Activated CD4-positive, alpha-beta T cell treated with anti-CD3 and anti-CD28 coated beads for 36 hours (primary cell): Measurements from ENCODE around the gene LCN10. TPM values are rescaled to one million over a fixed set of nuclear protein-coding genes. Genes with fewer than 3 reads are reported as not detected.

Experiments
- ATAC-seq: fragments of 200-7000 bp; cut with Tn5 transposase; one replicate; pipeline ENCODE4 v1.10.0; 2021; ENCODE audit warnings: mild to moderate bottlenecking, moderate library complexity
- CTCF ChIA-PET: fragments of 350-600 bp; sonication (Branson Sonifier 250); formaldehyde crosslinking; loops from one replicate; lab custom pipeline; 2021; ENCODE audit warnings: antibody characterized with exemption; lab: Charles Lee
- POLR2A ChIA-PET: fragments of 350-600 bp; sonication (Branson Sonifier 250); formaldehyde crosslinking; loops from one replicate; lab custom pipeline; 2021; ENCODE audit warnings: antibody characterized with exemption, inconsistent platforms; lab: Charles Lee
- DNase-seq: peaks from one replicate; pipeline ENCODE4 v3.0.0-alpha.2; 2020
- H3K27ac Mint-ChIP-seq: one replicate; pipeline ENCODE4 v1.8.0; 2021; ENCODE audit warnings: mixed read lengths
- H3K27me3 Mint-ChIP-seq: one replicate; pipeline ENCODE4 v1.8.0; 2021; ENCODE audit warnings: mixed read lengths
- H3K36me3 Mint-ChIP-seq: one replicate; pipeline ENCODE4 v1.8.0; 2021; ENCODE audit warnings: low read depth, mixed read lengths
- H3K4me1 Mint-ChIP-seq: one replicate; pipeline ENCODE4 v1.8.0; 2021; ENCODE audit warnings: mixed read lengths
- H3K4me3 Mint-ChIP-seq: one replicate; pipeline ENCODE4 v1.8.0; 2021; ENCODE audit warnings: mild to moderate bottlenecking, moderate library complexity, mixed read lengths
- H3K9me3 Mint-ChIP-seq: one replicate; pipeline ENCODE4 v1.8.0; 2021; ENCODE audit warnings: low read depth, mixed read lengths
- intact Hi-C, 2 experiments: fragments of 100-400 bp; cut with DNase I in 1 of 2; cut with micrococcal nuclease in 1 of 2; formaldehyde crosslinking; loops; one replicate each; pipeline versions ENCODE4 v1.14.2 to v1.15.1; 2022 to 2024; cut with DNase I, micrococcal nuclease
- total RNA-seq, 2 experiments: library from RNA; stranded (reverse); gene quantifications; one replicate each; pipeline ENCODE4 v1.2.3, GENCODE V29; 2021

Gene LCN10
- total RNA-seq, 2 experiments from 2014 or later: 0.71 to 1.2 TPM

DNA sequence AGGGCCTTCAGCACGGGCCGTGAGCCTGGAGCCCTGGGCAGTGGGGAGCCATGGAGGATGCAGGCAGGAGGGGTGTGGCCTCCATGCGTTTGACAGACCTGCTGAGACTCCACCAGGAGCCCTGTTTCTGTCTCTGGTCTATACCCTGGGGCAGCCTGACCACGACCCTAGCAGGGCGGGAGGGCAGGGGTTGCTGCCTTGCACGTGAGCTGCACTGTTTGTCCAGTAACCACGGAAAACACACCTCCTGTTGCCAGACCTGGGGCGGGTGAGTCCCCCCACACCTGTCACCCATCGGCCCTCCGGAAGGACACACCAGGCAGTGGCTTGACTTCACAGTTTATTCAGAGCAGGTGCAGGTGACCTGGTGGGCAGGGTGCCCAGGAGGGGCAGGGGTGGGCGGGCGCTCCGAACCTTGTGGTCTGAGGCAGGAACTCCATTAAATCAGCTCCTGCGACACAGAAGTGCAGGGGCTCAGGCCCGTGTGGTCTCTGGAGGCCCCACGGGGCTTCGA, 11.4 kb upstream of the LCN10 start:
- POLR2A ChIA-PET: no interaction called here
- peaks cover 12% of the 10 kb centered on the region for H3K4me1 Mint-ChIP-seq
- H3K27ac Mint-ChIP-seq: no peak overlapping the region
- ATAC-seq (no peak), DNase-seq (no peak)
- intact Hi-C loops: no loop called here
- H3K9me3 Mint-ChIP-seq: peaks cover 24% of the 10 kb centered on the region
- peaks cover 8% of the 10 kb centered on the region for H3K36me3 Mint-ChIP-seq
- no peak overlapping the region for H3K4me3 Mint-ChIP-seq
- CTCF ChIA-PET: no interaction called here
- peaks cover 14% of the 10 kb centered on the region for H3K27me3 Mint-ChIP-seq

DNA sequence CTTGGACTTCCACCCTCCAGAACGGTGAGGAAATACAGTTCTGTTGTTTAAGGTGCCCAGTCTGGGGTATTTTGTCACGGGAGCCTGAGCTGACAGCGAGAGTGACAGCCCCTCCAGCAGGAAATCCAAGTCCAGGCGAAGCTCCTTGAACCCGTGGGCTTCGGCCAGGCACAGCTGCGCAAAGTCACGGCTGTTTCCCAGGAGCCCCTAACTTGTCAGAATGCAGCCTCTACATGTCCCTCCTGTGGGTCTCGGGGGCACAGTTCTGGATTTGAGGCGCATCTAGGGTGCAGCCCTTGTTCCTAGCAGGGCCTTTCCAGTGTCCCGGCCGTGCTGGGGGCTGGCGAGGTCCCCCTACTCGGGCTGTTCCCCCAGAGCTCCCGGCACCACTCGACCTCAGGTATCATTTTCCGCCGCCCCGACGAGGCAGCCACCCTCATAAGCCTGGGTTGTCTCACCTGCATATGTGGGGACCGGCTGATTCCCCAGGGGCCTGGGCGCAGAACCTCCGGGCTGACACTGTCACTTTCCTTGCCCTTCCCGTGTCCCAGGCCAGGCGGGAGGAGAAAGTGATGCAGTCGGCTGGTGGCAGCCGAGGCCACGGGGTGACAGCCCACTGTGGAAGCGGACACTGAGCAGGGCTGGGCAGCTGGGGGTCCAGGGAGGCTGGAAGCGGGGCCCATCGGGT, 10.8 kb upstream of the LCN10 start:
- Mint-ChIP-seq H3K27me3 (peaks cover 14% of the 10 kb centered on the region), H3K27ac (no peak overlapping the region), H3K36me3 (peaks cover 8% of the 10 kb centered on the region), H3K9me3 (peaks cover 24% of the 10 kb centered on the region), H3K4me3 (no peak overlapping the region), H3K4me1 (peaks cover 12% of the 10 kb centered on the region)
- intact Hi-C loops: no loop called here
- POLR2A ChIA-PET: no interaction called here
- no peak for ATAC-seq
- CTCF ChIA-PET: interaction anchor here (0.6 kb wide), 1 partner anchor 501 kb away, joined by 3 read pairs; the partner anchor contains the start of gene NELFB
- DNase-seq: no peak

DNA sequence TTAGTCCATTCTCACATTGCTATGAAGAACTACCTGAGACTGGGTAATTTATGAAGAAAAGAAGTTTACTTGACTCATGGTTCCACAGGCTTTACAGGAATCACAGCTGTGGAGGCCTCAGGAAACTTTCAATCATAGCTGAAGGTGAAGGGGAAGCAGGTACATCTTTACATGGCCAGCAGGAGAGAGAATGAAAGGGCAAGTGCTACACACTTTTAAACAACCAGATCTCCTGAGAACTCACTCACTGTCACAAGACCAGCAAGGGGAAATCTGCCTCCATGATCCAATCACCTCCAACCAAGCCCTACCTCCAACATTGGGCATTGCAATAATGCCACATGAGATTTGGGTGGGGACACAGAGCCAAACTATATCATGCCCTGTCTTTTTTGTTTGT, 9.1 kb upstream of the LCN10 start:
- H3K9me3 Mint-ChIP-seq: peaks cover 24% of the 10 kb centered on the region
- peaks cover 12% of the 10 kb centered on the region for H3K4me1 Mint-ChIP-seq
- POLR2A ChIA-PET: interaction anchor here (0.6 kb wide), 1 partner anchor 9 kb away, joined by 3 read pairs; no protein-coding TSS in a partner anchor
- peaks cover 14% of the 10 kb centered on the region for H3K27me3 Mint-ChIP-seq
- no peak overlapping the region for H3K4me3 Mint-ChIP-seq
- intact Hi-C loops: no loop called here
- no peak overlapping the region for H3K27ac Mint-ChIP-seq
- DNase-seq (no peak), ATAC-seq (no peak)
- peaks cover 8% of the 10 kb centered on the region for H3K36me3 Mint-ChIP-seq
- CTCF ChIA-PET: interaction anchor here (0.7 kb wide), 1 partner anchor 15 kb away, joined by 4 read pairs; no protein-coding TSS in a partner anchor

DNA sequence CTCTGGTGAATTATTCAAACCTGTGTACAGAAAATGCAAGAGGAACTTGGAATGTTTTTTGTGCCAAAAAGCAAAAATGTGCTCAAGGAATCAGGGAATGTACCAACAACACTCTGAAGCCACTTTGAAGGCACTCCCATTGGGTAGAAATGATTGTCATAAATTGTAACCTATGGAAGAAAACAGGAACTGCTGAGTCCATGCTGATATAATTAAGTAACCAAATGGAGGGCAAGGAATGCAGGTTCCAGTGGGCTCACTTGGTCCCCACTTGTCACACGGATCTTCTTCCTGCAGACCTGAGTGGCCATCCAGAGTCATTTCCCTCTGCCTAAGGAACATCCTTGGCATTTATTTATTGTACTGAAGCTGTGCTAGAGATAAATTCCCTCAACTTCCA, 8.5 kb upstream of the LCN10 start:
- Mint-ChIP-seq H3K27ac (no peak overlapping the region), H3K36me3 (peaks cover 8% of the 10 kb centered on the region), H3K9me3 (peaks cover 24% of the 10 kb centered on the region), H3K27me3 (peaks cover 13% of the 10 kb centered on the region), H3K4me1 (peaks cover 12% of the 10 kb centered on the region), H3K4me3 (no peak overlapping the region)
- DNase-seq (no peak), ATAC-seq (no peak)
- intact Hi-C loops: no loop called here
- POLR2A ChIA-PET: interaction anchor here (0.6 to 2.0 kb wide), 2 partner anchors 10 to 23 kb away, joined by 3 to 6 read pairs; no protein-coding TSS in a partner anchor
- CTCF ChIA-PET: interaction anchor here (0.7 to 1.2 kb wide), 4 partner anchors 9 to 284 kb away, joined by 3 to 4 read pairs (median 4); no protein-coding TSS in a partner anchor

DNA sequence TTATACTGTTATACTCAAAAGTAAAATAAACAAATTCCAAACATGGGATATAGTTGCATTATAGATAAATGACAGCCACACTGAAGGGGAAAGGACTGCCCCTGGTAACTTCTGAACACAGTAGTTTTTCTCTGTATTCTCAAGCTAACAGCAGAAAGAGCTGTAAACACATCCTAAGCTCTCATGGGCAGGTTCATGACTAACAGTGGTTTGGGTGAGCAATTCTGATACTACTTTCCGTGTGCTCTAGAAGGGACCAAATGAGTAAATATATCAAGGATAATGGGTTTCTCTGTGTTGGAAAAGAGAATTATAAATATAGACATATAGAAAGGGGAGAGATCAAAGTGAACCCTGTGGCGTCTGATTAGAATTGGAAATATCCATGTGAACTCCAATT, 7.8 kb upstream of the LCN10 start:
- intact Hi-C loops: loop anchor here in 1 of 2 experiments (1.0 kb wide), 1 partner anchor 16 kb away; no protein-coding TSS in a partner anchor
- peak; percentile 97 for ATAC-seq
- no peak for DNase-seq
- Mint-ChIP-seq H3K36me3 (peaks cover 5% of the 10 kb centered on the region), H3K4me3 (no peak overlapping the region), H3K27me3 (peaks cover 8% of the 10 kb centered on the region), H3K4me1 (peaks cover 12% of the 10 kb centered on the region), H3K27ac (no peak overlapping the region), H3K9me3 (peaks cover 16% of the 10 kb centered on the region)
- POLR2A ChIA-PET: interaction anchor here (0.7 to 2.0 kb wide), 3 partner anchors 22 to 333 kb away, joined by 3 to 6 read pairs (median 4); no protein-coding TSS in a partner anchor
- CTCF ChIA-PET: interaction anchor here (0.8 to 1.2 kb wide), 4 partner anchors 10 to 285 kb away, joined by 3 to 4 read pairs (median 4); no protein-coding TSS in a partner anchor

DNA sequence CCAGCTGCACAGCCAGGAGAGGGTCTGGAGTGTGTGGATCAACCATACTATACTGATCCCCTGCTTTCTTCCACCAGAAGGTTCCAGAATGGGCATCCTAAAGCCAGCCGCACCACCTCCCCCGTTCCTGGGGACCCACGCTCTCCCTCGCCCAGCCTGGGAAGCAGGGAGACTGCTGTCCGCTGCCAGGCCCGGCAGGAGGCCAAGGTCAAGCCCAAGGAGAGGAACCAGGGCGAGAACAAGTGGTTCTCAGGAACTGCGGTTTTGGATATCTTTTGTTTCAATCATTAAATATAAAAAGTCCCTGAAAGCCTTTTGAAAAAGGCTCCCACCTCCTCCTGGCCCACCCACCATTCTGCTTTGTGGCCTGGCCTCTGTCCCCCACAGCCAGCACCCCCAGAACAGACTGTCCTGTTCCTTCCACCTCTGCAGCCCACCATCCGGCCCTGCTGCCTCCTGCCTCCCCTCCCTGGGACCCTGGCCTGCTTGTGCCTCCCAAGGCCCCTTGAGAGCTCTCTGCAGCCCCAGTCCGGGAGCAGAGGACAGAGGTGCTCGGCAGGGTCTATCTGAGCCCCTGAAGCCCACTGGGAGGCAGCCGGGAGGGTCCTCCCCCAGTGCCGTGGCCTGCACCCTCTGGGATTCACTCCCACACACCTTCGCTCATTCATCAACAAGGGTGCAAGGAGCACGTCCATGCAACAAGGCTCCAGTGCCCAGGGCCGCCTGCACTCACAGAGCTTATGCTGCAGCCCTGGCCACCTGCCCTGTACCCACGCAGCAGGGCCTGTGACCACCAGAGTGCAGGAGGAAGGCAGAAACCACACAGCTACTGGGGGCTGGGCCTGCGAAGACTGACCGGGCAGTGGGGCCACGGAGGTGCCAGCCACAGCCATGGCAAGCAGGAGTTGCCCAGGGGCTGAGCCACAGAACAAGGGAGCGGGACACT, 6.2 kb upstream of the LCN10 start:
- DNase-seq (no peak), ATAC-seq (no peak)
- Mint-ChIP-seq H3K4me1 (peaks cover 12% of the 10 kb centered on the region), H3K9me3 (peaks cover 14% of the 10 kb centered on the region), H3K27me3 (peaks cover 6% of the 10 kb centered on the region), H3K27ac (no peak overlapping the region), H3K36me3 (peaks cover 5% of the 10 kb centered on the region), H3K4me3 (no peak overlapping the region)
- POLR2A ChIA-PET: no interaction called here
- intact Hi-C loops: no loop called here
- CTCF ChIA-PET: interaction anchor here (0.6 kb wide), 1 partner anchor 81 kb away, joined by 3 read pairs; no protein-coding TSS in a partner anchor

DNA sequence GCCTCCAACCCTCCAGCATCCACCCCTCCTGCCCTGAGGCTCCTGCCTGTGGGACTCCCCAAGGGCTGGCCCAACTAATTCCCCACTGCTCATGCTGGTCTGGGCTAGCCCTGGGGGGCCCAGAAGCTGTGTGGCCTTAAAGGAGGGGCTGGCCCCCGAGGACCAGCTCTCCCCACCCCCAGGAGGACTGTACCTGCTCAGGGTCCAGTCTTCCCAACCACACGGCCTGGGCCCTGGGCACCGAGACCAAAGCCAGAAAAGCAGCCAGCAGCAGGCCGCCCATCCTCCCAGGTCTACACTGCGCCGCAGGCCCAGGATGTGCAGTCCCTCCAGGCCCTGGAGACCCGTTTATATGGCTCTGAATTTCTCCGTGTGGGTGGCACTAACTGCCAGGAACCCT, 5.5 kb upstream of the LCN10 start, which contains the start of gene LCN6:
Gene LCN6 (minus strand): TSS at position 325 of the 400 bp plus-strand sequence. CDS start 42 bp downstream, at position 283.
- no peak for DNase-seq
- ATAC-seq: no peak
- Mint-ChIP-seq H3K4me1 (peaks cover 12% of the 10 kb centered on the region), H3K36me3 (peaks cover 5% of the 10 kb centered on the region), H3K27me3 (peaks cover 11% of the 10 kb centered on the region), H3K9me3 (peaks cover 14% of the 10 kb centered on the region), H3K4me3 (no peak within 1 kb of the TSS), H3K27ac (no peak within 1 kb of the TSS)
- POLR2A ChIA-PET: no interaction called here
- intact Hi-C loops: no loop called here
- CTCF ChIA-PET: no interaction called here

DNA sequence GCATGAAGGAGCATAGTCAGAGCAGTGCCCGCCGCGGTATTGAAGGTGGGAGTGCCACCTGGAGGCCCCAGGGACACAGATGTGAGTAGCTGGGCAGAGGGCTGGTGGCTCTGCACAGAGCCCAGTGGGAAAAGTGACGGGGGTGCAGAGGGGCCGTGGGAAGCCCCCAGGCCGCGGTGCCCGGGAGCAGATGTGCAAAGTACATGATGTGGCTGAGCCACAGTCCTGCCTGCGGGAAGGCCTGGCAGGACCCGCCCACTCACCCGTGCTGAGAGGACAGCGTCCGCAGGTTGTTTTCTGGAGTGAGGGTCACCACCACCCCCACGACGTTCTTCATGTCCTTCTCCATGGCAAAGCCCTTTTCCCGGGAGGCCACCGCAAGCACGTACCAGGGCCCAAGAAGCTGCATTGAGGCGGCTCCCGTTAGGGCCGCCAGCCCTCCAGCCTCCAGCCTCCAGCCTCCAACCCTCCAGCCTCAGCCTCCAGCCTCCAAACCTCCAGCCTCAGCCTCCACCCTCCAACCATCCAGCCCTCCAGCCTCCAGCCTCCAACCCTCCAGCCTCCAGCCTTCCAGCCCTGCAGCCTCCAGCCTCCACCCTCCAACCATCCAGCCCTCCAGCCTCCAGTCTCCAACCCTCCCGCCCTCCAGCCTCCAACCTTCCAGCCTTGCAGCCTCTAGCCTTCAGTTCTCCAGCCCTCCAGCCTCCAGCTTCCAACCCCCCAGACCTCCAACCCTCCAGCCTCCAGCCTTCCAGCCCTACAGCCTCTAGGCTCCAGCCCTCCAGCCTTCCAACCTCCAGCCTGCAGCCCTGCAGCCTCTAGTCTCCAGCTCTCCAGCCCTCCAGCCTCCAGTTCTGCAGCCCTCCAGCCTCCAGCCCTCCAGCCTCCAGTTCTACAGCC, 4.7 kb upstream of the LCN10 start:
- DNase-seq: no peak
- Mint-ChIP-seq H3K4me3 (no peak overlapping the region), H3K36me3 (peaks cover 2% of the 10 kb centered on the region), H3K27ac (no peak overlapping the region), H3K4me1 (peaks cover 12% of the 10 kb centered on the region), H3K9me3 (peaks cover 11% of the 10 kb centered on the region), H3K27me3 (peaks cover 8% of the 10 kb centered on the region)
- ATAC-seq: no peak
- CTCF ChIA-PET: no interaction called here
- intact Hi-C loops: no loop called here
- POLR2A ChIA-PET: no interaction called here

DNA sequence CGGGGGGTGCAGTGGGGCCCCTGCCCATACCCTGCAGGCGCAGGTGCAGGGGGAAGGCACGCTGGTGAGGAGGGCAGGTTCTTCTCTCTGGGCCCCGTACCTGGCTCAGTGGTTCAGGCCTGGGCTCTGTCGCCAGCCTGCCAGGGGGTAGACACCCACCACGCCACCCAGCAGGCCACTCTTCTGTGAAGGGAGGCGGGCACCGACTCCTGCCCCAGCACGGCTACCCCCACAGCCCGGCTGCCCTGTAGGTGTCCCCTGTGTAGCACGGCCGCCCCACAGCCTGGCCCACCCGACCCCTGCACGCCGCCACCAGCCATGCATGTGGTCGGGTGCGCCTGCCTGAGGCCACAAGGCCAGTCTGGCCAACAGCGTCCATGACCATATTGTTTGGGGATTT, 3.9 kb upstream of the LCN10 start:
- H3K27ac Mint-ChIP-seq: no peak overlapping the region
- ATAC-seq (no peak), DNase-seq (no peak)
- H3K27me3 Mint-ChIP-seq: peaks cover 5% of the 10 kb centered on the region
- intact Hi-C loops: no loop called here
- CTCF ChIA-PET: interaction anchor here (0.6 kb wide), 1 partner anchor 118 kb away, joined by 3 read pairs; no protein-coding TSS in a partner anchor
- POLR2A ChIA-PET: no interaction called here
- peaks cover 4% of the 10 kb centered on the region for H3K9me3 Mint-ChIP-seq
- peaks cover 15% of the 10 kb centered on the region for H3K4me1 Mint-ChIP-seq
- H3K4me3 Mint-ChIP-seq: no peak overlapping the region
- H3K36me3 Mint-ChIP-seq: no peaks in the 10 kb centered on the region

DNA sequence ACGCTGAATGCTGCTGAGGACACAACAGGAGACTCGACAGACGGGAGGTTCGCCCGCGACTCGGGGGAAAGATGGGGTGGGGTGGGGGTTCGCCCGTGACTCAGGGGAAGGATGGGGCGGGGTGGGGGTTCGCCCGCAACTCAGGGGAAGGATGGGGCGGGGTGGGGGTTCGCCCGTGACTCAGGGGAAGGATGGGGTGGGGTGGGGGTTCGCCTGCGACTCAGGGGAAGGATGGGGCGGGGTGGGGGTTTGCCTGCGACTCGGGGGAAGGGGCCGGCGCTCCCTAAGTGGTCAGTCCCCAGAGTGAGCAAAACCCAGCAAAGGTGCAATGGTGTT, 3.4 kb upstream of the LCN10 start:
- POLR2A ChIA-PET: no interaction called here
- Mint-ChIP-seq H3K27me3 (peaks cover 5% of the 10 kb centered on the region), H3K9me3 (peaks cover 2% of the 10 kb centered on the region), H3K4me1 (peaks cover 19% of the 10 kb centered on the region), H3K36me3 (no peaks in the 10 kb centered on the region), H3K4me3 (no peak overlapping the region), H3K27ac (no peak overlapping the region)
- DNase-seq (no peak), ATAC-seq (no peak)
- intact Hi-C loops: no loop called here
- CTCF ChIA-PET: interaction anchor here (0.6 kb wide), 1 partner anchor 118 kb away, joined by 3 read pairs; no protein-coding TSS in a partner anchor
